IPS DF 4.7 (cell line): ENCODE measurements around the gene MCTP1.
"Not testable (repeated sequence)": the region's sequence is repeated elsewhere in the genome, so short reads cannot be mapped to it uniquely, and the experiment has no call there.

ENCODE experiments used
- DNase-seq: peaks from one replicate; pipeline ENCODE4 v3.0.0-alpha.2; 2013; ENCODE audit warnings: low spot score; ENCODE audit errors: extremely low read depth

MCTP1 gene

GRCh38 chr5:94972268-94972667 is 312.6 kb downstream of the MCTP1 start:
- no peak for DNase-seq

- DNase-seq = no peak
Observed at GRCh38 chr5:94969174-94969573, 315.7 kb downstream of the MCTP1 start.

GRCh38 chr5:94968507-94969095 is 316.3 kb downstream of the MCTP1 start:
- peak; percentile 46 for DNase-seq

GRCh38 chr5:94967525-94967924 is 317.4 kb downstream of the MCTP1 start:
- no peak for DNase-seq

- not testable (repeated sequence) for DNase-seq
Observed at GRCh38 chr5:94959279-94959678, 325.6 kb downstream of the MCTP1 start.

GRCh38 chr5:94945656-94946055 is 339.2 kb downstream of the MCTP1 start:
- DNase-seq = no peak

- DNase-seq = no peak
Observed at GRCh38 chr5:94944160-94944559, 340.7 kb downstream of the MCTP1 start.

- DNase-seq = no peak
Observed at GRCh38 chr5:94941122-94941755, 343.7 kb downstream of the MCTP1 start.

GRCh38 chr5:94932259-94932658 is 352.6 kb downstream of the MCTP1 start:
- no peak for DNase-seq

- no peak for DNase-seq
Observed at GRCh38 chr5:94928891-94929290, 356.0 kb downstream of the MCTP1 start.

- no peak for DNase-seq
Observed at GRCh38 chr5:94920570-94920969, 364.3 kb downstream of the MCTP1 start.

GRCh38 chr5:94916619-94917018 is 368.3 kb downstream of the MCTP1 start:
- no peak for DNase-seq

- DNase-seq = no peak
Observed at GRCh38 chr5:94911276-94911675, 373.6 kb downstream of the MCTP1 start.

GRCh38 chr5:94910721-94911120 is 374.2 kb downstream of the MCTP1 start:
- DNase-seq = no peak

- DNase-seq = no peak
Observed at GRCh38 chr5:94908889-94909480, 375.9 kb downstream of the MCTP1 start.

GRCh38 chr5:94906750-94907149 is 378.1 kb downstream of the MCTP1 start:
- DNase-seq = no peak

GRCh38 chr5:94903726-94904125 is 381.2 kb downstream of the MCTP1 start:
- DNase-seq = no peak

- DNase-seq = no peak
Observed at GRCh38 chr5:94901191-94901979, 383.5 kb downstream of the MCTP1 start.

- DNase-seq = no peak
Observed at GRCh38 chr5:94900006-94900505, 384.8 kb downstream of the MCTP1 start.

GRCh38 chr5:94893412-94894135 is 391.3 kb downstream of the MCTP1 start:
- DNase-seq = peak; percentile 30

- no peak for DNase-seq
Observed at GRCh38 chr5:94891972-94892371, 392.9 kb downstream of the MCTP1 start.
